HepG2 (cell line): Measurements from ENCODE around the gene HYAL1. TPM values are rescaled to one million over a fixed set of nuclear protein-coding genes. Genes with fewer than 3 reads are reported as not detected.

ENCODE experiments used
- ATF2 ChIP-seq: sonication (generic); formaldehyde crosslinking; IDR thresholded peaks from 2 replicates; pipeline ENCODE4 v1.4.0; 2020; ENCODE audit warnings: missing genetic modification reagents
- BATF2 ChIP-seq: sonication (generic); formaldehyde crosslinking; IDR thresholded peaks from 2 replicates; pipeline ENCODE4 v1.8.0; 2022; ENCODE audit warnings: mild to moderate bottlenecking, missing genetic modification reagents, moderate library complexity
- ETV5 ChIP-seq: IDR thresholded peaks from 2 replicates; pipeline ENCODE4 v1.6.1; 2018; ENCODE audit warnings: missing biosample characterization, missing genetic modification reagents, inconsistent platforms, borderline replicate concordance
- GMEB2 ChIP-seq: IDR thresholded peaks from 2 replicates; pipeline ENCODE4 v1.6.1; 2016; ENCODE audit warnings: missing biosample characterization, missing genetic modification reagents, low read depth
- IRF1 ChIP-seq: sonication (generic); formaldehyde crosslinking; IDR thresholded peaks from 2 replicates; pipeline ENCODE4 v1.4.0; 2020; ENCODE audit warnings: low read depth, mild to moderate bottlenecking, missing genetic modification reagents
- NR2F2 ChIP-seq: IDR thresholded peaks from 2 replicates; pipeline ENCODE4 v1.6.1; 2012; ENCODE audit warnings: low read depth, inconsistent platforms, borderline replicate concordance
- PHF8 ChIP-seq: sonication (generic); formaldehyde crosslinking; IDR thresholded peaks from 2 replicates; pipeline ENCODE4 v1.5.0; 2020; ENCODE audit warnings: missing genetic modification reagents
- RERE ChIP-seq: IDR thresholded peaks from 2 replicates; pipeline ENCODE4 v1.6.1; 2016; ENCODE audit warnings: low read depth, missing genetic modification reagents, missing compliant biosample characterization
- TBL1XR1 ChIP-seq: fragments of 150-350 bp; IDR thresholded peaks from 2 replicates; pipeline ENCODE4 v1.6.1; 2014; ENCODE audit warnings: borderline replicate concordance, low read length; ENCODE audit not compliant: partially characterized antibody
- TFAP4 ChIP-seq: sonication (generic); IDR thresholded peaks from 2 replicates; pipeline ENCODE4 v1.6.1; 2016; ENCODE audit warnings: low read depth, borderline replicate concordance
- ZBTB10 ChIP-seq: sonication (generic); formaldehyde crosslinking; IDR thresholded peaks from 2 replicates; pipeline ENCODE4 v1.4.0; 2020; ENCODE audit warnings: missing genetic modification reagents, borderline replicate concordance
- ZBTB7B ChIP-seq: sonication (generic); formaldehyde crosslinking; IDR thresholded peaks from 2 replicates; pipeline ENCODE4 v1.4.0; 2020; ENCODE audit warnings: missing genetic modification reagents
- ZNF546 ChIP-seq: sonication (generic); formaldehyde crosslinking; conservative IDR thresholded peaks from 2 replicates; pipeline ENCODE4 v1.8.1; 2023; ENCODE audit warnings: mild to moderate bottlenecking, missing genetic modification reagents
- ZNF709 ChIP-seq: sonication (generic); formaldehyde crosslinking; IDR thresholded peaks from 2 replicates; pipeline ENCODE4 v1.5.0; 2020; ENCODE audit warnings: mild to moderate bottlenecking, missing genetic modification reagents
- polyA plus RNA-seq, 8 experiments: library from polyadenylated mRNA; depleted of rRNA in 3 of 8; stranded (reverse) in 7 of 8; unstranded in 1 of 8; fragments of >200 nt; fragmentation: Illumina TruSeq in 4 of 8; extraction: Trizol in 4 of 8; gene quantifications; 2 replicates each; pipeline versions ENCODE4 v1.2.1 to v1.2.3, GENCODE V29; 2011 to 2016; ENCODE audit warnings: low read depth in 4 of 8, missing spikeins in 1 of 8, mixed read lengths in 1 of 8; ENCODE audit not compliant: insufficient read depth in 1 of 8
- total RNA-seq, 5 experiments: library from RNA; depleted of rRNA; stranded (reverse); fragments of >200 nt; fragmentation: Illumina TruSeq; extraction: Trizol; gene quantifications; 2 replicates each; pipeline ENCODE4 v1.2.3, GENCODE V29; 2016; ENCODE audit warnings: low read depth in 1 of 5

The HYAL1 gene
- total and polyA plus RNA-seq, 2 of the 13 experiments (the other 11 are each of a cell fraction or from before 2014, with no cell fraction given): 76.5 to 193 TPM

GRCh38 chr3:50299638-50299928, 3.8 kb downstream of the HYAL1 start (continued):
- TF ChIP-seq ETV5 (CRISPR knock-in tag) (peak; percentile 30; the same call in 1 of the 2 replicates), TFAP4 (peak; percentile 63; the same call in 1 of the 2 replicates), ZNF546 (CRISPR knock-in tag) (0 out of 2 replicates have a peak, but pooled peaks have one; percentile 3), BATF2 (0 out of 2 replicates have a peak, but pooled peaks have one; percentile 6), ZNF709 (peak; percentile 42), NR2F2 (0 out of 2 replicates have a peak, but pooled peaks have one; percentile 26), ZBTB10 (CRISPR knock-in tag) (peak; percentile 38; the same call in 1 of the 2 replicates), ATF2 (CRISPR knock-in tag) (peak; percentile 50), GMEB2 (no peak), ZBTB7B (CRISPR knock-in tag) (0 out of 2 replicates have a peak, but pooled peaks have one; percentile 52), TBL1XR1 (no peak), IRF1 (CRISPR knock-in tag) (no peak), PHF8 (0 out of 2 replicates have a peak, but pooled peaks have one; percentile 10), RERE (CRISPR knock-in tag) (no peak)
